Esophagus squamous epithelium (tissue), 5 donors: ENCODE measurements around the gene FAM135A. TPM values are rescaled to one million over a fixed set of nuclear protein-coding genes. Genes with fewer than 3 reads are reported as not detected.

Experiments used
- DNase-seq: peaks from one replicate; lab custom pipeline; 2025; lab: John Stamatoyannopoulos, UW
- H3K27ac ChIP-seq, 4 donors: fragments of 200-600 bp; sonication (generic); one replicate each; pipeline ENCODE4 v1.5.1; 2016 to 2019; ENCODE audit warnings: mild to moderate bottlenecking in 1 of 4
- H3K27me3 ChIP-seq, 4 donors: fragments of 200-600 bp; sonication (generic); 1 replicate in 3 of 4; 2 replicates in 1 of 4; pipeline versions ENCODE4 v1.5.1 to v1.6.0; 2017 to 2021; ENCODE audit warnings: antibody characterized with exemption in 1 of 4
- H3K36me3 ChIP-seq, 3 donors: fragments of 200-600 bp; sonication (generic); one replicate each; pipeline ENCODE4 v1.5.1; 2016 to 2019
- H3K4me1 ChIP-seq, 3 donors: fragments of 200-600 bp; sonication (generic); one replicate each; pipeline ENCODE4 v1.5.1; 2017 to 2019
- H3K4me3 ChIP-seq, 4 donors: fragments of 200-600 bp; sonication (generic); 1 replicate in 3 of 4; 2 replicates in 1 of 4; pipeline ENCODE4 v1.5.1; 2016 to 2019; ENCODE audit warnings: mild to moderate bottlenecking in 2 of 4, moderate library complexity in 1 of 4
- H3K9me3 ChIP-seq, 3 donors: fragments of 200-600 bp; sonication (generic); one replicate each; pipeline ENCODE4 v1.5.1; 2016 to 2019
- POLR2A ChIP-seq, 4 donors: fragments of 450-650 bp; IDR thresholded peaks; one replicate each; pipeline ENCODE4 v1.6.1; 2017; ENCODE audit warnings: antibody characterized with exemption in 4 of 4, mild to moderate bottlenecking in 4 of 4, moderate library complexity in 3 of 4
- WGBS, 2 donors: methylation state at CpG; one replicate each; pipeline ENCODE4 v1.1.5; 2018; 5-methylcytosine and 5-hydroxymethylcytosine counted together
- intact Hi-C: fragments of 100-400 bp; cut with DNase I; formaldehyde crosslinking; loops from one replicate; pipeline ENCODE4 v1.15.0; 2022
- total RNA-seq, 4 donors: library from RNA; depleted of rRNA; stranded (reverse); fragments of >200 nt; gene quantifications; one replicate each; pipeline ENCODE4 v1.1.0, GENCODE V29; 2016
- TF ChIP-seq, protein P1 (sequence below), 6 experiments: fragments of 450-650 bp in 4 of 6; fragments of 200-600 bp in 2 of 6; sonication (generic) in 2 of 6; IDR thresholded peaks; one replicate each; pipeline ENCODE4 v1.5.1; 2016 to 2019; ENCODE audit warnings: antibody characterized with exemption in 6 of 6, mild to moderate bottlenecking in 4 of 6, moderate library complexity in 4 of 6
- donor health status: DM: yes; HTN: yes; CAD: no.

The FAM135A gene
- total RNA-seq, 4 donors from 2014 or later, result 81.4 to 142 (median 120) TPM

DNA sequence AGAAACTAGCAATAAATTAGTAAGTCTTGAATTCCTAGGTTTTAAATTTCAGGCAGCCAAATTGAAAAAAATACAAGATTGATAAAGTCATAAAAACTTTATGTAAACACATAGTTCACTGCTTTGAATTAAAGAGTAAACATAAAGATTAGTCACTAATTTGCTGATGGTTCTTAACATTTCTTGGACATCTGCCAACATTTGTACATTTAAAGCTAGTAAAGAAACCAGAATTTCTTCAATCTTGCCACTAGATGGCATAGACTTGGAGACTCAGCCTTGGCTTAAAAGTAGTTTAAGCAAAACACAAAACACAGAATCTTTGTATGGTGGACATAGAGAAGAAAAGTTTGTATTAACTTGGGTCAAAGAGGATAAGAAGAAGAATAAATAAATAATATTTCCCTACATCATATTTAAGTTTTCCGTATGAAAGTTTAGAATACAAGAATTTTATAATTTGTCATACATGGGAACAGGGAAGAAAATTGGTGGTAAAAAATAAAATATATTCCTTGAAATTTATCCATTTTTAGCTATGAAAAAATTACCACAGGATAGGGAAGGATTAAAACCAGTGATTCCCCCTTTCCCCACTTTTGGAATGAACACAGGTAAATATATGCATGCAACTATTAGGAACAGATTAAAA lies 41.7 kb upstream of the FAM135A start:
- intact Hi-C loops, result no loop called here

DNA sequence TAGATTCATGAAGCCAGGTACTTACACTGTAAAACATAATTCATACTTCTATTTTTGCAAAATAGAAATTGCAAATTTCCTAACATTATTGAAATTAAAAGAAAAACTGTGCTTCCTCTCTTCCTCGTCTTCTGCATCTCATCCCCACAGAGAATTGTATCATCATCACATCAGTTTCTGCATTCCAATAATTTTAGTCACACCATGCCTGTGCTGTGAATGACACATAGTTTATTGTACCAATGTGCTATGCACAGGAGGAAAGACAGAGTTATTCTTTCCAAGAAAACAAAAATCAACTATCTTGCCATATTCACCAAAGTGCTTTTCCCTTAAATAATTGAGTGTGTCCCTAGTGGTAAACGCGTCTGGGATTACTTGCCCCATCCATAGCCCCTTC lies 38.1 kb upstream of the FAM135A start:
- intact Hi-C loops, result no loop called here

More for the DNA sequence above, 41.7 kb upstream of the FAM135A start:
- peaks cover 0 to 27% (median 4%) of the 10 kb centered on the region in 3 donors for H3K4me1 ChIP-seq
- H3K36me3 ChIP-seq, result no peaks in the 10 kb centered on the region
- DNase-seq, result no peak
- whole genome bisulfite sequencing, 2 donors, result 13 to 16% methylated on average over 1 of the region's 1 CpG
- TF ChIP-seq, protein P1, sequence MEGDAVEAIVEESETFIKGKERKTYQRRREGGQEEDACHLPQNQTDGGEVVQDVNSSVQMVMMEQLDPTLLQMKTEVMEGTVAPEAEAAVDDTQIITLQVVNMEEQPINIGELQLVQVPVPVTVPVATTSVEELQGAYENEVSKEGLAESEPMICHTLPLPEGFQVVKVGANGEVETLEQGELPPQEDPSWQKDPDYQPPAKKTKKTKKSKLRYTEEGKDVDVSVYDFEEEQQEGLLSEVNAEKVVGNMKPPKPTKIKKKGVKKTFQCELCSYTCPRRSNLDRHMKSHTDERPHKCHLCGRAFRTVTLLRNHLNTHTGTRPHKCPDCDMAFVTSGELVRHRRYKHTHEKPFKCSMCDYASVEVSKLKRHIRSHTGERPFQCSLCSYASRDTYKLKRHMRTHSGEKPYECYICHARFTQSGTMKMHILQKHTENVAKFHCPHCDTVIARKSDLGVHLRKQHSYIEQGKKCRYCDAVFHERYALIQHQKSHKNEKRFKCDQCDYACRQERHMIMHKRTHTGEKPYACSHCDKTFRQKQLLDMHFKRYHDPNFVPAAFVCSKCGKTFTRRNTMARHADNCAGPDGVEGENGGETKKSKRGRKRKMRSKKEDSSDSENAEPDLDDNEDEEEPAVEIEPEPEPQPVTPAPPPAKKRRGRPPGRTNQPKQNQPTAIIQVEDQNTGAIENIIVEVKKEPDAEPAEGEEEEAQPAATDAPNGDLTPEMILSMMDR (IDR thresholded peaks at IDR 0.05), result peak; percentile 37 to 79 (median 64)
- no peak for TF ChIP-seq POLR2A (IDR thresholded peaks at IDR 0.05)
- no peaks in the 10 kb centered on the region for H3K9me3 ChIP-seq
- H3K27ac ChIP-seq, result no peak overlapping the region
- H3K4me3 ChIP-seq, result no peak overlapping the region
- no peaks in the 10 kb centered on the region for H3K27me3 ChIP-seq

DNA sequence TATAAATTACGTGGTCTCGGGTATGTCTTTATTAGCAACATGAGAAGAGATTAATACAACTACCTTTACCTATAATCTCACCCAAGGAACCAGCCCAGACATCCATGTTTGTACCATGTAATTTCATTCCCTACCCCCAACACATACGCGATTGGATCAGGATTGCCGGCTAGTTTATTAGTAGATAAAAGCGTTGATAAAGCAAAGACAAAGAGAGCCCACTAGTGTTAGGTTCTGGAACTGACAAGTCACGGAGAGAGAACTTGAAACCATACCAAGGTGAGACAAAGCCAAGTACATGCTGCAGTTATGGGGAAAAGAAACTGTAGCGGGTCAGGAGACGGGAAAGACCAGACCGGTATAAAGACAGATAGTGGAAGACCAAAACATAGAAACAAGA lies 37.4 kb upstream of the FAM135A start:
- no peaks in the 10 kb centered on the region for H3K9me3 ChIP-seq
- H3K36me3 ChIP-seq, result no peaks in the 10 kb centered on the region
- no peak overlapping the region for H3K27ac ChIP-seq
- no peak overlapping the region for H3K4me3 ChIP-seq
- no peak for TF ChIP-seq POLR2A (IDR thresholded peaks at IDR 0.05)
- TF ChIP-seq, protein P1 (IDR thresholded peaks at IDR 0.05), result peak in 1 of 6 experiments; percentile 14
- WGBS, 2 donors, result 84 to 87% methylated on average over 10 of the region's 10 CpGs
- intact Hi-C loops, result no loop called here
- H3K27me3 ChIP-seq, result no peaks in the 10 kb centered on the region
- DNase-seq, result no peak
- H3K4me1 ChIP-seq, result peaks cover 0 to 12% (median 0%) of the 10 kb centered on the region in 3 donors

More for the DNA sequence above, 38.1 kb upstream of the FAM135A start:
- DNase-seq, result no peak
- WGBS, 2 donors, result 71 to 82% methylated on average over 3 of the region's 3 CpGs
- H3K9me3 ChIP-seq, result no peaks in the 10 kb centered on the region
- TF ChIP-seq, protein P1 (IDR thresholded peaks at IDR 0.05), result no peak
- TF ChIP-seq POLR2A (IDR thresholded peaks at IDR 0.05), result no peak
- no peak overlapping the region for H3K27ac ChIP-seq
- peaks cover 0 to 15% (median 0%) of the 10 kb centered on the region in 3 donors for H3K4me1 ChIP-seq
- H3K27me3 ChIP-seq, result no peaks in the 10 kb centered on the region
- no peak overlapping the region for H3K4me3 ChIP-seq
- H3K36me3 ChIP-seq, result no peaks in the 10 kb centered on the region

DNA sequence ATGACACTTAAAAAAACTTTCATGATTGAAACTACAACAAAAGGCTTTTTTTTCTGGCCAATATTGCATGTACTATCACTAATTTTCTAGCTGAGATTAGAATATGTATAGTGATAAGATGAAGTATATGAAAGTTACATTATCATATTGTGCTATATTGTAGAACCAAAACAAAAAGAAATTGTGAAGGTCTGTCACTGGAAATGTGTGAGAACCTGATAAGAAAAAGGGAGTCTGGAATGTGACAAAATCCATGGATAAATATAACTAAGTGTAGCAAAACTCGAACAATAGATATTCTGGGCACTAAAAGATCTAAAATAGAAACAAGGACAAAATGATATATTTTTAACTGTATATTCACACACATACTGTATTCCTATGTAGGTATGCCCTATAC lies 36.7 kb upstream of the FAM135A start:
- WGBS, 2 donors, result 38 to 48% methylated on average over 1 of the region's 1 CpG
- Histone ChIP-seq H3K27me3 (no peaks in the 10 kb centered on the region), H3K9me3 (no peaks in the 10 kb centered on the region), H3K27ac (no peak overlapping the region), H3K4me3 (no peak overlapping the region), H3K4me1 (peaks cover 0 to 7% (median 0%) of the 10 kb centered on the region in 3 donors), H3K36me3 (no peaks in the 10 kb centered on the region)
- intact Hi-C loops, result no loop called here
- no peak for DNase-seq
- no peak for TF ChIP-seq POLR2A (IDR thresholded peaks at IDR 0.05)
- TF ChIP-seq, protein P1 (IDR thresholded peaks at IDR 0.05), result no peak

DNA sequence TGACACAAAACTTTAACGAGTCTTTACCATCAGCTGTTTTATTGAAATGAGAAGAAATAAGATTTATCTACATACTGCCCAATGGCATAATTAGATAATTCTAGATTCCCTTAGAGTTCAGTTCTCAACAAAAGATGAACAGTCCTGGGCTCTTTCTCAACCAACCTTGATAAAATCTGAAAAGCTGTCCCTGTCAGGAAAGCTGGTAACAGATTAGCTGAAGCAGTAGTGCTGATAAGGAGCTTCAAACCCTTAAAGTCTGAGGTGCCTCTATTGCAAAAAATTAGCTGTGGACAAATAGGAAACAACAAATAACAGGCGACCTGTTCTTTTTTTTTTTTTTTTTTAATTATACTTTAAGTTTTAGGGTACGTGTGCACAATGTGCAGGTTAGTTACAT lies 35.9 kb upstream of the FAM135A start:
- no peak overlapping the region for H3K4me3 ChIP-seq
- TF ChIP-seq, protein P1 (IDR thresholded peaks at IDR 0.05), result no peak
- TF ChIP-seq POLR2A (IDR thresholded peaks at IDR 0.05), result no peak
- H3K27me3 ChIP-seq, result no peaks in the 10 kb centered on the region
- 53 to 69% methylated on average over 3 of the region's 3 CpGs for WGBS, 2 donors
- no peak overlapping the region for H3K27ac ChIP-seq
- H3K4me1 ChIP-seq, result peaks cover 0 to under 1% (median 0%) of the 10 kb centered on the region in 3 donors
- H3K9me3 ChIP-seq, result no peaks in the 10 kb centered on the region
- no peaks in the 10 kb centered on the region for H3K36me3 ChIP-seq
- no peak for DNase-seq
- intact Hi-C loops, result no loop called here
